Placental epithelial cell (primary cell): ENCODE measurements around the gene DDHD1. TPM values are rescaled to one million over a fixed set of nuclear protein-coding genes. Genes with fewer than 3 reads are reported as not detected.

Source experiments
- small RNA-seq: library from RNA; depleted of rRNA; stranded (forward); fragments of <200 nt; gene quantifications from one replicate; pipeline ENCODE3, GENCODE V24; 2012
- total RNA-seq: library from RNA; depleted of rRNA; stranded (reverse); fragments of >200 nt; gene quantifications from 2 replicates; pipeline ENCODE4 v1.2.3, GENCODE V29; 2012

DDHD1 gene
- 5.9 and 7.1 TPM in 2 replicates for total RNA-seq

DNA sequence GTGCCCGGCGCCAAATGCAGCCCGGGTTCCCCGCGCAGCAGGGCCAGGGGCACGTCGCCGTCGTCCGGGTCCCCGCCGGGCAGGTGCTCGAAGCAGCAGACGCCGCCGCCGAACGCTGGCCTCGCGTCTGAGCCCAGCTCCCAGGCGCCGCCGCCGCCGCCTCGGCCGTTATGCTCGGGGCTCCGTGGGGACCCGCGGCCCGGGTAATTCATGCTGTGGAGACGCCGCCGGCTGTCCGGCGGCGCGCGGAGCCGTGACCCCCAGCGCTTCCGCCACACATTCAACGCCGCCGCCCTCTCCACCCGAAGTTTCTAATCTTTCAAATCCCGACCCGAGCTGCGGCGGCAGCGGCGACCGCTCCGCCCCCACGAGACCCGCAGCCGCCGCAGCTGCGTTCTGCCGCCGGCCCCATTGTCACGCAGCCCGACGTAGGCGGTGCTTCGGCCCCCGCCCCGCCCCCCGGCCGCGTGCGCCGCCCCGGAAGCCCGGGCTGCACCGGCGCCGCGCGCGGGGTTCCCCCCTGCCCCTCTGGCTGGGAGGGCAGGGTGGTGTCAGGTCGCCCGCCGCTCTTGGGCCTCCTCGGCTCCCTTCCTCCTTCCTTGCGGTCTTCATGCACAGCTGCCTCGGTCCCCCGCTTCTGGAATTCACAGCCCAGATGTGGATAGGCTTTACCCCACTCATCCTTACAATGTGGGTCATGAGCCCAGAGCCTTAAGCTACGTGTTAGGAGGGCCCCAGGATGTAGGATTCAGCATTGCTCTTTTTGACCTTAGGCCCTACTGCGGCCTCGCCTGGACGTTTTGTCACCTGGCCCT is at the start of gene DDHD1:
DDHD1 (minus strand) TSS at position 437 of the 815 bp plus-strand sequence; CDS start at position 212, 225 bp downstream.

Small RNA genes lying within 50 kb of the gene (small RNA-seq; reads per million reads assigned to genes)
- not detected for gene AL352979.1

Other genes with a start within 250 kb of the DDHD1 start
- 55.4 and 104 TPM in 2 replicates for gene FERMT2, start 202.3 kb downstream of the DDHD1 start, total RNA-seq